GM19452 (cell line): ENCODE results near the gene CAMK1D.
"Not testable (repeated sequence)": the region's sequence is repeated elsewhere in the genome, so short reads cannot be mapped to it uniquely, and the experiment has no call there.

Source experiments
- ATAC-seq: cut with Tn5 transposase; IDR thresholded peaks from one replicate; pipeline ENCODE4 v1.9.1; 2021; ENCODE audit not compliant: unreplicated experiment

The CAMK1D gene

DNA sequence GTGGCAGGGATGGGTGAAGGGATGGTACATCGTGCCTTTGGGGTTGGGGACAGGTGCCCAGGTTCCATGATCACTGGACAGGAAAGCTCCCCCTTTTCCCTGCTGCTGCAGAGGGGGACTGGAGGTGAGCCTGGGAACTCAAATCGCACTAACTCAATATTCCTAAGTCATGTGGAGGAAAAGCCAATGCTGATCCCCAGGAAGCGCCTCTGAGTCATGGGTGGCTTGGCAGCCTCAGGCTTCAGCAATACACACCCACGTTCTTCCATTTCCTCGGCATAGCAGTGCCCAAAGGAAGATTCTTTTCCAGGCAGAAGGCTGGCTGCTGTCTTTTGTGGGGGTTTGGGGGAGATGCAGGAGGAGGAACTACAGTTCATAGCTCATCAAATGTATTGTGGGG is 486.4 kb downstream of the CAMK1D start:
- ATAC-seq = no peak

DNA sequence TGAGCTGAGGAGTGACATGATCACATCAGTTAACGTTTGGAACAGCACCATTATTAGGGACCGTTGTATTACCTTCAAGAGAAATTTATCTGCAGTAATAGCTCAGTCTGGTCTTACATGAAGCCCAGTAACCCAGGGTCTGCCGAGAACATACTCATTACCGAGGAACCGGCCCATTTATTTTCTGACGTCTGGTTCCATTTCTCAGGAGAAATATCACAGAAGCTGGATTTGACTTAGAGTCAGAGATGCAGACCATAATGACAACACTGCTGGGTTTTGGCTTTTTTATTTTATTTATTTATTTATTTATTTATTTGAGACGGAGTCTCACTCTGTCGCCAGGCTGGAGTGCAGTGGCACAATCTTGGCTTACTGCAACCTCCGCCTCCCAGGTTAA is 489.0 kb downstream of the CAMK1D start:
- no peak for ATAC-seq

DNA sequence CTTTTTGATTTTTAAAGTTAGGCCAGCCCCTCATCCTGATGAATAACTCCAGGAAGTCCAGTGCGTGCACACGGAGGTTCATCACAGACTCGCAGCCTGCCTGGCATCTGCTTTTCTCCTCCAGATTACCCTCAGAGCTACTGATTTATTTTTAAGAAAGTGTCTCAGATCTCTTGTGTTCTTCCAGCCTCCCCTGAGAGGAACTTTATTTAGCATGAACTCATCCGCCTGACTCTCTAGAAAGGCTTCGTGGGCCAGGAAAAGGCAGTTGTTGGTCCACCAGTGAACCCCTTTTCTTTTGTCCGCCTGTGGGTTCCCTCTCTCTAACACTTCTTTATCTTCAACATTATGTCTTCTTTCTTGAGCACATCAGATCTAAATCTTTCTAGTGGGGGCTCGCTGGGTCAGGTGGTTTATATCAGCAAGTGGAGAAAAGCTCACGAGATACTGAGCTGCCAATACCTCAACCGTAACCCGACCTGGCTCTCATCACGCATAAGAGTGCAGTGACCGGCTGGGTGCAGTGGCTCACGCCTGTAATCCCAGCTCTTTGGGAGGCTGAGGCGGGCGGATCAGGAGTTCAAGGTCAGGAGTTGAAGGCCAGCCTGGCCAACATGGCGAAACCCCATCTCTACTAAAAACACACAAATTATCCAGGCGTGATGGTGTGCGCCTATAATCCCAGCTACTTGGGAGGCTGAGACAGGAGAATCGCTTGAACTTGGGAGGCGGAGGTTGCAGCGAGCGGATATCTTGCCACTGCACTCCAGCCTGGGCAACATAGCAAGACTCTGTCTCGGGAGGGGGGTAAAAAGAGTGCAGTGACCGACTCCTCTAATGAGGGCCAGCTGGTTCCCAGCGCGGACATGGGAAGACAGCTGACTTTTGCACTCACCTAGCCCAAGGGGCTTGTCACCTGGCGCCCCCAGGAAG is 489.9 kb downstream of the CAMK1D start:
- ATAC-seq = no peak

DNA sequence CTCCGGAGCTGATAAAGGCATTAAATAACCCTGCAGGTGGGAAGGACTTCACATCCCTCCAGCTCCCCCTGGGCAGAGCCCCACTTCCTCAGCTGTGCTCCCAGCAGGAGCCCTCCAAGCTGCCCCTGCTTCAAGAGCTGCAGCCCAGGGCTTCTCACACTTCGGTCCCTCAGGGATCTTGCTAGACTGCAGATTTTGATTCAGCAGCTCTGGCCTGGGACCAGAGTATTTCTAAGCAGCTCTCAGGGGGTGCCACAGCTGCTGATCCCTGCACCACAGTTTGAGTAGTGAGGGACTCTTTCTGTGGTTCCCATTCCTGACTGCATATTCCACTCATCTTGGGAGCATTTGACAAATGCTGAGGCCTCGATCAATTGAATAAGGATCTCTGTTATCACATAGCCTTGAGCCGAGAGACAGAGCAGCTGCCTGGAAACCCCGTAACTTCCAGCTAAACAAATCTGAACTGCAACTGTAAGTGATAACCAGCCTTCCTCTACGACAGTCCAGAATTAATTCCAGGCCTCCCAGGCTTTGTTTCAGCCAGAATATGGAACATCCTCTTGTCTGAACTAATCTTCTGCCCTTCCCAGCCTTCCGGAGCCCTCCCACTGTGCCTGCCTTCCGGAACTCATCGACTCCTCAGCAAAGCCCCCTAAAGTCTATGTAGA is 490.7 kb downstream of the CAMK1D start:
- ATAC-seq = no peak

DNA sequence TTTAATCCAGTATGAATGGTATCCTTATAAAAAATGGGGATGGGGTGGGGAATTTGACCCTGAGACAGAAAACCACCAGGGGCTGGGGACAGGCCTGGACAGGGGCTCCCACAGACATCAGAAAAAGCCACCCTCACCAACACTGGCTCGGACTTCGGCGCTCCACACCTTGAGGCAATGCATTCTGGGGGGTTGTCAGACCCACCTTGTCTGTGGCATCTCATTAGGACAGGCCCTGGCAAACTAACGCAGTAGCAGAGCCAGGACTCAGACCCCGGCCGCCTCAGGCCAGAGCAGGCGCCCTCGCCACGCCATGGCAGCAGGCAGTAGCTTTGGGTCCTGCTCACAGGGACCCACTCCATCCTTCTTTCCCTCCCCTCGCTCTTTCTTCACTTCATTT is 492.1 kb downstream of the CAMK1D start:
- ATAC-seq = no peak

DNA sequence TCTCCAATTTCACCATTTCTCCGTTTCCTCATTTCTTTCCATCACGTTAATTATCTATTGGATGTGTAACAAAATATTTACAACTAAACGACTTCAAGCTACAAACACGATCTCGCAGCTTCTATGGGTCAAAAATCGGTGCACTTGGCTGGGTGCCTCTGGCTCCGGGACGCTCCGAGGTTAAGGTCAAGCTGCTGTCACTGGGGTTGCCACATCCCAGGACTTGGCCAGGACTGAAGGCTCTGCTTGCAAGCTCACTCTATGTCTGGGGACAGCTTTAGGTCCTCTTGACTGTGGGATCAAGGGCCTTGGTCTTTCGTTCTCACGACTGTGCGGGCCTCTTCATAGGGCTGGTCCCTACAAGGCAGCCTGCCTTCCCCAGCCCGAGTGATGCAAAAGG is 492.5 kb downstream of the CAMK1D start:
- ATAC-seq = no peak

DNA sequence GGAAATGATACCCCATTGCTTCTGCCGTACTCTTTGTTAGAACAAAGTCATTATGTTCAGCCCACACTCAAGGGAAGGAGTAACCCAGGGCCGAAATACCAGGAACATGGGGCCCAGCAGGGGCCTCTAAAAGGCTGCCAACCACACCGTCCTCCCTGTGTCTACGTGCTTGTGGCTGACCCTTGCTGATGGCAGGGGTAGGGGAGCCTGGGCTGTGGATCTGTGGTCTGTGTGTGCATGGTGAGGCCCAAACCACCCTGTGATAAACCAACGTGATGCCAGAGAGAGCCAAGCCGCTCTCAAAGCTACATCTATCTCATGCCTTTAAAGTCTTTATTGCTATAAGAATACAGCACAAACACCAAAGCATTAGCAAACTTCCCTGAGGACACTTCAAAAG is 493.0 kb downstream of the CAMK1D start:
- ATAC-seq = no peak

DNA sequence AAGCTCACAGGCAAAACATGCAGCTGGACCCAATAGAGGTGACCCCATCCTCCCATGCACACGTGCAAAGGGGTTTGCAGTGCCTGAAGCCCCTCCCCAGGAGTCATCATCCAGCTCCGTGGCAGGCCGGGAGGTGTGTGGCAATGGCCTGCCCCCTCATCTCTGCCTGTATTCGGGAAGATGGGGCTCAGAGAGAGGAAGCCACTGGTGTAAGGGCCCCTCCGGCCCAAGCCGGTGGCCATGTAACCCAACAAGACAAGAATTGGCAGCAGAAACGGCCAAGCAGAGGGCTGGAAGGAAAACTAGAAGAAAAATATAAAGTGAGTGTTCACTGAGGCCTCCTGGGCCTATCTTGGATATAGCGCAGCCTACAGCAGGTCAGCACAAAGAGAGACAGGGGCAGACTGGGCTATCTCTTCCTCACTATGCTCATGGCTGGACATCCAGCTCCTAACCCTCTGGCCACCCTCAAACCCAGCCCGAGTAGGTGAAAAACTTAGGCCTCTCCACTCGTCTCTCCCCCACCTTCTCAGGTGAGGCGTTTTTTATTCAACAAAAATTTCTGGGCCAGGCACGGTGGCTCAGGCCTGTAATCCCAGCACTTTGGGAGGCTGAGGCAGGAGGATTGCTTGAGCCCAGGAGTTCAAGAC is 494.1 kb downstream of the CAMK1D start:
- ATAC-seq = no peak

DNA sequence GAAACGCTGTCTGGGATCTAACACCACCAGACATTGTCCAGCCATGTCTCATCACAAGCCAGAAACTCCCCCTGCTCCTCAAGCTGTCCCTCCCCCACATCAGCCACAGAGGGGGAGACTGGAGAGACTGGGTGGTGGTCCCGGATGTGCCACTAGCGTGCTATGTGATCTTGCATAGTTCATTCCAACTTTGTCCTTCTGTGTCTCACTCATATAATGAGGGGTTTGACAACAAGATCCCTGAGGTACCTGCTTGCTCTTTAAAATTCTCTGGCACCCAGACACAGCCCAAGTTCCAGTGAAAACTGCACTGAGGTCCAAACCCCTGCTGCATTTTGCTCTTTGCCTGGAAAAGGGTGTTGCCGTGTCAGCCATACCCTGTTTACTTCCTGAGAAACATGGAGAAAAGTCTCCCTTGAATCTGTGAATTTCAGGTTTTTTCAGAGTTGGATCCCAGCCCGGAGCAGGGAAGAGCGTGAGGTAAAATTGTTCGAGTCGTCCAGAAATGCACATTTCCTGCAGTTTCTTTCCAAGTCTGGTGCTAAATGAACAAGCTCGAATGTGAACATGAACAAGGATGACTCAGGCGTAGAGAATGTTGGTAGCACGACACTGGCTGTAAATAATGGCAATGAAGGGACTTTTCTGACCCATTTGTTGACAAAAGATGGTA is 495.6 kb downstream of the CAMK1D start:
- ATAC-seq = no peak

DNA sequence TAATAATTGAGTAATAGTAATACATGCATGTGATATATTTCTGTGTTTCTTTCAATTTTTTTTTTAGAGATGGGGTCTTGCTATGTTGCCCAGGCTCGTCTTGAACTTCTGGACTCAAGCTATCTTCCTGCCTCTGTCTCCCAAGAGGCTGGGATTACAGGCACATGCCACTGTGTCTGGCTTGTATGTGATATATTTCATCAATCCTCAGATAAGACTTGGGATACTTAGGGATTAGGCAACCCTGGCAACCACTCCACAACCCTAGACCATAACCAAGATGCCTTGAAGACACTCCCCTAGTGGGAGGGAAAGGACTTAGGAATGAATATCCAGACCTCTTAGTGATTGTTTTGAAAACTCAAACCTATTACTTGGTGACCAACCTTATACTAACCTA is 497.4 kb downstream of the CAMK1D start:
- ATAC-seq = no peak

DNA sequence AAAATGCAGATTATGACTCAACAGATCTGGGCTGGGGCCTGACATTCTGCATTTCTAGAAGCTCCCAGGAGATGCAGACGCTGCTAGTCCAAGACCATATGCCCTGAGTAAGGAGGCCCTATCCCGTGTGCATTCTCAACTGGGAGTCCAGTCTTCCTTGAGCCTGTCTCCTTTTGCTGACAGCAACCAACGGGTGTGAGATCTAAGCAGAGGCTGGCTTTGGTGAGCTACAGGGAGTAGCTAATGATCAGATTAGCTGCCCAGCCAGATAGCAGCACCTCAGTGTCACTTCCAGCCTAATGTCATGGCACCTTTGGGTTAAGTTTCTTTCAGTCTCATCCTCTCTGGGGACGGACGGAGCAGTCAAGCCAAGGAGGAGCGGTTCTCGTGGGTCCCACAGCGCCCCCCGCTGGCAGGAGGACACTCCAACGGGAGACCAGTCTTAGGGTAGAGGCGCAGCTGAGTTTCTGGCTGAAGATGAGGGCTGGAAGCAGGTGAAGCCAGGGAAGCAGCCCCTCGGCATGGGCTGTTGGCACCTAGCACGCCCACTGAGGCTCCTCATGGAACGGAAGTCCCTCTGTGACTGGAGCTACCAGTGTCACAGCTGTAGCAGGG is 498.1 kb downstream of the CAMK1D start:
- ATAC-seq = no peak

DNA sequence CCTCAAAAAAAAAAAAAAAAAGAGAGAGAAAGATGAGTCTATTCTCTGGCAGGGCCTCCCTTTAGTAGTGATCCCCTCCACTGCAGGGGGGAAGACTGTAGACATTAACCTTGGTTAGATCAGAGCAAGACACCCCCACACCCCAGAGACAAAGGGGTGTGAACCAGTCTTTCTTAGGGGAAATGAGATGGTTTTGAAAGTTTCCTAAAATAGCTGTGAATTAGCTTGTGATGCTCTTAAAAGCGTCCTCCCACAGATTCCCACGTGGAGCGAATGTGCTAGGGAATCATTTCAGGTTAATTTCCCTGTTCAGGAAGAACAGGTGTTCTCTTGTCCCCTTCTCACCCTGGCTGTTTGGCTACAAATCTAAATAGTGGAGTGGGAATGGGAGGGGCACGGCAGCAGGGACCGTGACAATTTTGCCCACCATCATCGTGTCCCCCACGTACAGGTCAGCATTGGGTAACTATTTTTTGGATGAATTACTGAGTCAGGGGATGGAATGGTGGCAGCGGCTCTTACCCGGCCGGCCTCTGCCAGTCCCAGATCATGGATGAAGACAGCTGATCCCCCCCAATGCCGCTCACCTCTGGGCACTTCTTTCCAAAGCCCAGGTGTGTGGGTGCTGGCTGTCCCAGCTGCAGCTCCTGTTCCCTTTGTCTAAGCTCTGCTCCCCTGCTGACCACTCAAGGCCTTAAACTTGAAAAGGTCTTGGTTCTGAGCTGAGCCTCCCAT is 499.3 kb downstream of the CAMK1D start:
- ATAC-seq = no peak

DNA sequence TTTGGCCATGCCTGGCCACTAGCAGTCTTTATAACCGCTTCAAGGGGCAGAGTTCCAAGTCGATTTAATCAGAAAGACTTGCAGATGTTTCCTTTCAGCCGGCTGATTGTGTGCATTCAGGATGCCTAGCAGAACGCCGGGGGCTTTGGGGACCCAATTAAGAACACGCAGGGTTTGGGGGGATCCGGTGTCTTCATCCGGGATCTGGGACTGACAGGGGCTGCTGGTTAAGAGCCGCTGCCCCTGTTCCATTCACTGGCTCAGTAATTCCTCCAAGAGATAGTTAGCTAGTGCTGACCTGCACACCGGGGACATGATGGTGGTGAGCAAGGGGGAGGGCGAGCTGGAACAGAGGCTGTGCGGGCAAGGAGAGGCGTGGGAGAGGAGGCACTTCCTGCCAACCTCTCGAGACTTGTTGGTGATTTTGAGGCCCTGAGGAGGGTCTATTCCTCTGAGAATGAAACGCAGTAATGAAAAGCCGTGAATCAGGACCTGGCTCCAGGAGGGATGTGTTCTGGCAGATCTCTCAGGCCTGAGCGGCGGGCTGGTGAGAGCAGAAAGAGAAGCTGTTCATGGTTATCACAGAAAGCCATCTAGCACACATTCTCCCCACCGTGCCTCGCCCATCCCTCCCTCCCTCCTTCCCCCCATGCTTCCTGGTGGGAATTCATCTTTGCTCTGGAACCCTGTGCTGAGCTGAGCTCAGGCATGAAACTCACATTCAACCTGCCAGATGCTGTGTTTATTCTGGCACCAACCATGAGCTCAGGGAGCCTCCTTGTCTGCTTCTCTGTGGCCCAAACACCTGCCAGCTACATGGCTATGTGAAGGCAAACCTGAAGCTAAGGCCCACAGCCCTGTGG is 500.2 kb downstream of the CAMK1D start:
- no peak for ATAC-seq

DNA sequence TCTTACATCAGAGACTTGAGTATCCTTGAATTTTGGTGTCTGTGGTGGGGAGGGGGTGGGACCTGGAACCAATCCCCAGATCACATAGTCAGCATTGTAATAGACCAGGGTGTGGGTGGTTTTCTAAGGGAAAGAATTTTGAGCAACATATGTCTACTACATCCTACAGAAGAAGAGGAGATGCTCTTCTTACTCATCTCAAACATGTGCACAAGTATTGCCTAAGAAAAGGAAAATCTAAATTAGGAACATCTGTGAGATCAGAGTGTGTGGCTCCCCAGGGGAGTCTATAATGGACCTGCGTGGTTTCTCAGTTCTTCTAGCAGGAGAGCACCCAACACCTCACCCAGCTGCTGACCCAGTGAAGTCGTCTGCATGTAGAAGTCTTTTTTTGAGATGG is 503.3 kb downstream of the CAMK1D start:
- no peak for ATAC-seq

DNA sequence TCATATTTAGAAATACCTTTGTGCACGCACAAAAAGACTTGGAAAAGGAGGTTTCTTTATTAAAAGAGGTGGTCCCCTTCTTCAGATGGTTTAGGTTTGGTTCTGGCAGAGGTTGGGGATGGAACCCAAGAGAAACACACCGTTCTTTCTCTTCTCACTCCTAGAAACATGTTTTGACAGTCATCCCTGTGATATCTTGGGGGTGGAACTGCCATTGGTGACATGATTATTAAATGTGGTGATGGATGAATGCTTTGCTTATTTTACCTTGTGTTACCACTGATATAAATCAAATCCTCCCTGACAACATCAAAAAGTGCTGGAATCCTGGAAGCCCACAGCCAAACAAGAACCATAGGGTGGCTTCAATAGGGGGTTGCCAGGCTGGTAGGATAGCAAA is 505.6 kb downstream of the CAMK1D start:
- no peak for ATAC-seq

DNA sequence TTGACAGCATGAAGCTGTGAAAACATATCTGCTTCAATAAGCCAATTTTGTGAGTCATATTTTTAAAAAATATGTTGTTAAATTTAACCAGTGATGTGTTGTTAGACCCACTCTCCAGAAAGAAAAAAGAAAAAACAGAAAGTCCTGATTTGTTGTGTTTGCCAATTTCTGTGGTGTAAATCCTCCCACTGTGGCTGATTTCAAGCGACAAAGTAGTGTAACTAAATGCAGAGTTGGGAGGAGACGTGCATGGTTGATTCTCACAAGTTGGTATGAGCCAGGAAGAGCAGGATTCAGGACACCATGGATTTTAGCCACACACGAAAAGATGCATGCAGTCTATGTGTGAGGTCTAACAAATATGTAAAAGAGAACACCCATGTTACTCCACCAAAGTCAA is 513.1 kb downstream of the CAMK1D start:
- ATAC-seq = no peak

DNA sequence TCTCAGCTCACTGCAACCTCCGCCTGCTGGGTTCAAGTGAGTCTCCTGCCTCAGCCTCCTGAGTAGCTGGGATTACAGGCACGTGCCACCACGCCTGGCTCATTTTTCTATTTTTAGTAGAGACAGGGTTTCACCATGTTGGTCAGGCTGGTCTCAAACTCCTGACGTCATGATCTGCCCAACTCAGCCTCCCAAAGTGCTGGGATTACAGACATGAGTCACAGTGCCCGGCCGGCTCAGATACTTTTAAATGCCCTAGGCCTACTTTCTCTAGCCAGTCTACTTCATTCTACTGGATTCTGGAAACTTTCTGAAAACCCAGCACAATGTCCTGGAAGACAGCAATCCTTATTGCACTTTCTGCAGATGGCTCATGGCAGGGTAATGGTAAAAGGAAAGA is 516.2 kb downstream of the CAMK1D start:
- not testable (repeated sequence) for ATAC-seq

DNA sequence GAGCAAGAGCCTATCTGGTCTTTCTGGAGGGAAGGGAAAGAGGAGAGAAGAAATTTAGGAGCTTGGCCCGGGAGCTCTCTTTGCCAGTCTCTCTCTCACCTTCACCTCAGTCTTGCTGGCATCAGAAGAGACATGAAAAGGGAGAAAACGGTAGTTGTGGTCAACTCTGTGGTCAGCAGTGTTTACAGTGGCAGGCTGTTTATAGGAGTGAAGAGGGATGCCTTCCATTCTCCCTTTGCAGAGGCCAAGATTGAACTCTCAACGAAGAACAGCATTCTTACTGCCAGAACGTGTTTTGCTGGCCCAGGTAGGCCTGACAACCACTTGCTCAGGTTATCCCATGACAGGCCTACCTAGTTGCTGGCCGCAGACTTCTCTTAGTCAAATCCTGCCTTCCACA is 518.9 kb downstream of the CAMK1D start:
- no peak for ATAC-seq

DNA sequence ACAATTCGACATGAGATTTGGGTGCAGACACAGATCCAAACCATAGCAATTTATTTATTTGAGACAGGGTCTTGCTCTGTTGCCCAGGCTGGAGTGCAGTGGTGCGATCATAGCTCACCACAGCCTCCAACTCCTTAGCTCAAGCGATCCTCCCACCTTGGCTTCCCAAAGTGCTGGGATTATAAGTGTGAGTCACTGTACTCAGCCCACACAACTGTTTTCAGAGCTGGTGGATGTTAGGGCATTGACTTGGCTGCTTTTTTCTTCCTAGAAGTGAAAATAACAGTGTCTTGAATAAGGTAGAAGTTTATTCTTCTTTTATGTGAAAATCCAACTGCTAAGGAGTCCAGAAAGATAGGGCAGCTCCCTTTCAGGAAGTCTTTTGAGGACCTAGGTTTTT is 520.1 kb downstream of the CAMK1D start:
- no peak for ATAC-seq
